ENCODE results near the gene MT1G.
"Not testable (repeated sequence)": the region's sequence is repeated elsewhere in the genome, so short reads cannot be mapped to it uniquely, and the experiment has no call there.

Gene MT1G

DNA sequence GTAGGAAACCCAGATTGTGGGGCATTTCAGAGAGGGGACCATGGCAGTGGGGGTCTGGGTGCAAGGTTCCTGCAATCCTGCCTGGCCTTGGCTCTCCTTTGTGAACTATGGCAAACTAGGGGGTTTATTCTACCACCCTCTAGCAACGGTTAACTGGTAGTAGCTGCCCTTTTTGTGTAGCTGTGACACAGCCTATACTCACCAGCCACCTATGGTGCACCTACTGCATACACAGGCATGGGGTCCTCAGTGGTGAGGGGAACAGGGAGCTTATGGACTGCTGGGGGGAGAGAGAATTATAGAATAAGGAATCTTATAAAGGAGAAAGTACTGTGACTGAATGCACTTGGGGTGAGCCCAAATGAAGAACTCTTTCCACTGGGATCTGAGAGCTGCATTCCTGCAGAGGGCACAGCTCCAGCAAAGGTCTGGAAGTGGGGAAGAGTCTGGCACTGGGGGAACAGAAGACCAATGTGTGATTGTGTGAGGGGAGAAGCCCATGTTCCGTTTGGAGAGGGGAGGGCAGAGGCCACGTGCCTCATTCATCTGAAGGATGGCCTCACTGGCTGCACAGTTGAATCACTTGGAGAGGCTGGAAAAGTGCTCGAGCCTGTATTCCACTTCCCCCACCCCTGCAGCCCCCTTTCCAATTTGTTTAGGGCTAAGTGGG is 16.5 kb upstream of the MT1G start:
- no peak for DNase-seq

DNA sequence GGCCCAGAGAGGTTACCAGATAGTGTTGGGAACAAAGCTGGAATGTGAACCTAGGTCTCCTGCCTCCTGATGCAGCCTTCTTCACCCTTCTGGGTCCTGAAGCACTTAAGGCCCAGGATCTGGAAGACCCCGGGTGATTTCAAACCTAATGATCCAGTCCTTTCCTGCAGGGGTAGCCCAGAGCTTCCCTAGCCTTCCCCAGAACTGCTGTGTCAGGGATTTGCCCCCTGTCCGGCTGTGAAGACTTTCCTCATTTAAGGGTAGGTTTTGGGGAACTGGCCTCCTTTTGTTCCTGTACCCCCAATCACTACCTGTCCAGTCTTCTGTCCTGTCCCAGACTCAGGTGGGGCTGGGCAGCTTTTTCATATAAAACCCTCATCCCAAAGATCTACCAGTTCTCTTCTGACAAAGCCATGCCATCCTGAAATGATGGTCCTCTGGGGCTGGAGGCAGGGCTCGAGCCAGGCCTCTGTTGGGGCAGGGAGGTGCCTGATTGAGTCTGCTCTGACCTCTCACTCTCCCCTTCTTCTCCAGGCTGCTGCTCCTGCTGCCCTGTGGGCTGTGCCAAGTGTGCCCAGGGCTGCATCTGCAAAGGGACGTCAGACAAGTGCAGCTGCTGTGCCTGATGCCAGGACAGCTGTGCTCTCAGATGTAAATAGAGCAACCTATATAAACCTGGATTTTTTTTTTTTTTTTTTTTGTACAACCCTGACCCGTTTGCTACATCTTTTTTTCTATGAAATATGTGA is 15.7 kb upstream of the MT1G start:
- DNase-seq, result no peak

DNA sequence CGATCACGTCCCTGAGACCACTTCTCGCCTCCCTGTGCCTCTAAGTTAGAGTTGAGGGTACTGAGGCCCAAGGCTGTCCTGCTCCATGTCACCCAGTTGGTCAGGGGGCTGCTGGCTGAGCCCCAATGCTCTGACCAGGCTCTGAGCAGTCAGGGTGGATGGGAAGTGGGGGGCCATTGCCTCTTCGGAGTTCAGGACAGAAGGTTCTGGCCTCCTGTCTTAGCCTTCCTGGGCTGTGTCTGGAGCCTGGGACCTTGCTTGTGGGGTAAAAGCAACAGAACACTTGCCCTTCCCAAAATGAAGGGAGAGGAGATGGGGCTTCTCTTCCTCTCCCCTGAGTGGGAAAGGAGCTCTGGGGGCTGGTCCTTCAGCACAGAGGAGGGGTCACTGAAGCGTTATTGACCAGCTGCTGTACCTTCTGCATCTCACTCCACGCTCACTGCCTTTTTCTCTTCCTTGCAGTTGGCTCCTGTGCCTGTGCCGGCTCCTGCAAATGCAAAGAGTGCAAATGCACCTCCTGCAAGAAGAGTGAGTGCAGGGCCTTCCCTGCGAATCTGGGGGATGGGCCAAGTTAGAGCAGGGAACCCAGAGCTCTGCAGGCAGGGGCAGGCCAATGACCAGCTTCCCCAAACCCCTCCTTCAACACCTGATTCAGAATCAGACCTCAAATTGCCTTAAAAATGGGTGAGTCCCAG is 15.0 kb upstream of the MT1G start:
- no peak for DNase-seq

DNA sequence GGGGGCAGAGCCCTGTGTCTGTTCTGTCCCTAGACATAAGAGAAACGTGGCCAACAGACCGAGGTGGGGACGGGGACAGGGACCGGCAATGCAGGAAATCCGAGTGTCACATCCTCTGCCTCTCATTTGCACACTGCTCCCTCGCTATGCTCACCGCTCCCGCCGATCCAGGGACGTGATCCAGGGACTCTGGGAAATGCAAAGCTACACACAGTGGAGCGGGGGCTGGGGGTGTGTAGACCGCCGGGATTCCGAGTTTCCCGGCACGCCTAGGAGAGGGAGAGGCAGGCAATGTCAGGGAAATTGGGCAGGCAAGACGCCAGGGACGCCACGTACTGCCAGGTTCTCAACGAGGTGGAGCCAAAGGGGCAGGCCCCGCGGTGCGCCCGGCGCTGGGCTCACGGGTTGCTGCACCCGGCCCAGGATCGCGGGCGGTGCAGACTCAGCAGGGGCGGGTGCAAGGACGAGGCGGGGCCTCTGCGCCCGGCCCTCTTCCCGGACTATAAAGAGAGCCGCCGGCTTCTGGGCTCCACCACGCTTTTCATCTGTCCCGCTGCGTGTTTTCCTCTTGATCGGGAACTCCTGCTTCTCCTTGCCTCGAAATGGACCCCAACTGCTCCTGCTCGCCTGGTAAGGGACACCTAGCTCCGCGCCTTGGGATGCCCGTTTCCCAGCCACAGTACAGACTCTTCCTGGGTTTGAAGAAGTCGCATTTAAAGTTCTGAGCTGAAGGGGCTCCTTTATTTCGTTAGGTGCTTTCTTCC is 14.3 kb upstream of the MT1G start, which contains the start of gene MT1X:
Gene MT1X, plus strand, starts transcription at position 532 of the 764 bp plus-strand sequence. Its CDS starts 71 bp downstream, at position 603.
- DNase-seq, result peak; percentile 97

DNA sequence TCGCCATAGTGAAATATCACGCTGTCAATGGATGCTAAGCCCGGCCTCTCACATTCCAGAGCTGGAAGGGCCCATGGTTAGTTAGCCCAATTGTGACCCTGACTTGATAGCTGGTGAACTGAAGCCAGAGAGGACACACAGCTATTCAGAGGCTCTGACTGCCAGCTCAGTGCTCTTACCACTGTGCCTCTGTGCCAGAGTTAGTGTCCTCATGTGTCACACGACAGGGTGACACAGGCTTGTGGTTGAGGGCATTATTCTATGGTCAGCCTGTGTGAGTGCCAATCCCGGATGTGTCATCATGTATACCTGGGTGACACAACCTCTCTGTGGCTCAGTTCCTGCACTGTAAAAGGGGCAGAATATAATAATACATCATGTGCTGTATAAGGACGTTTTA is 12.0 kb upstream of the MT1G start:
- DNase-seq, result peak; percentile 29

DNA sequence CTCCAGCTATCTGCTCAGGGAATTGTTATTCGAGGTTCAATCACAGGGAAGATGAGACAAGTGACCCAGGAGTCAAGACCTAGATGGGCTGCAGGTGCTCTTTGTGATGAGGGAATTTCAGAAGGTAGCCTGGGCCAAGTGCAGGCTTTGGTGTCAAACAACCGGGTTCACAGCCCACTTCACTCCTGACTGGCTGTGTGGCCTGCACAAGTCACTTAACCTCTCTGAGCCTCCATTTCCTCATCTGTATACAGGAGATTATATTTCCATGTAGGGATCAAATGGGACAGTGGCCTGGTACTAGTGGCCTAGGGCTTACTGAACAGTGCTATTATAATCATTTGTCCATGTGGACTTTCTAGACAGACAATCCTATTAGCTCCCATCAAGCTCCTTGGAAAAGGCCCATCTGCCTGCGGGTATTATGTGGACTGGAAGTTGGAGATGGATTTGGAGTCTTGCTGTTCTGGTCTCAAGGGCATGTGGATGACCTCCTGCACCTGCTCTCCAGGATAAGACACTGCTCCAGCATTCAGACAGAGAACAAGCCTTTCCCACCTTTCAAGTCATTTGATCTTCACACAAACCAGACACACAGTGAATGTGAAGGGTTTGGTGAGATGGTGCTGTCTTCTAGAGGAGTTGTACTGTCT is 11.3 kb upstream of the MT1G start:
- no peak for DNase-seq

DNA sequence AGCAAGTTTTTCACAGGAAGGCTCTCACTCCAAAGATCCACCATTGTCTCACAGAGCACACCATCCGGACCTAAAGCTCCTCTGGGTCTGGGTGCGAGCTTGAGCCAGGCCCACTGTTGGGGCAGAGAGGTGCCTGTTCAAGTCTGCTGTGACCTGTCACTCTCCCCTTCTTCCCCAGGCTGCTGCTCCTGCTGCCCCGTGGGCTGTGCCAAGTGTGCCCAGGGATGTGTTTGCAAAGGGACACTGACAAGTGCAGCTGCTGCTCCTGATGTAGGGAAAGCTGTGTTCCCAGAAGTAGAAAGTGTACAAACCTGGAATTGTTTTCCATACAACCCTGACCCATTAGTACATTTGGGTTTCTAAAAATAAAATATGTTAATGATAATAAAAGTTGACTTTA is 9.6 kb upstream of the MT1G start:
- no peak for DNase-seq

DNA sequence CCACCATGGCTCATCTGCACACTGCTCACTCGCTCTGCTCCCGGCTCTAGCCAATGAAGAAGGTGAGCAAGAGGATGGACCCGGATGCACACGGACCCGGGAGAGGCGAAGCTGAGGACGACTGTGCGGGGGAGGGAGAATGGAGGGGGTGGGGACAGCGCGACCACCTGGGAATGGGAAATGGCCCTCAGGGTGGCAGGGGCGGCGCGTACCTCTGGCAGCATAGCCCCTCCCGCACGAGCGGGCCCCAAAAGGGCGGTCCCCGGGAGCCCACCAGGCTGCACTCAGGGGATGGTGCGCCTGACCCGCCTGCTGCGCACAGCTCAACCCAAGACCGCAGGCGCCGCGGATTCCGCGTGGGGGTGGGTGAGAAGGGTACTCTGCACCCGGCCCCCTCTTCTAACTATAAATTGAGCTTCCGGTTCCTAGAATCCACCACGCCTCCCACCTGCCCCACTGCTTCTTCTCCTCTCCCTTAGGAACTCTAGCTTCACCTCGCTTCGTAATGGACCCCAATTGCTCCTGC is 7.9 kb upstream of the MT1G start:
- peak; percentile 78 for DNase-seq

DNA sequence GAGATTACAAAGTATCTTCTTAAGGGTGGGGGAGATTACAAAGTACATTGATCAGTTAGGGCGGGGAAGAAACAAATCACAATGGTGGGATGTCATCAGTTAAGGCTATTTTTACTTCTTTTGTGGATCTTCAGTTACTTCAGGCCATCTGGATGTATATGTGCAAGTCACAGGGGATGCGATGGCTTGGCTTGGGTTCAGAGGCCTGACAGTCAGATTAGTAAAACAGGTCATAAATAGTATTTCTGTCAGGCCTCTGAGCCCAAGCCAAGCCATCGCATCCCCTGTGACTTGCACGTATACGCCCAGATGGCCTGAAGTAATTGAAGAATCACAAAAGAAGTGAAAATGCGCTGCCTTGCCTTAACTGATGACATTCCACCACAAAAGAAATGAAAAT is 6.7 kb upstream of the MT1G start:
- not testable (repeated sequence) for DNase-seq

DNA sequence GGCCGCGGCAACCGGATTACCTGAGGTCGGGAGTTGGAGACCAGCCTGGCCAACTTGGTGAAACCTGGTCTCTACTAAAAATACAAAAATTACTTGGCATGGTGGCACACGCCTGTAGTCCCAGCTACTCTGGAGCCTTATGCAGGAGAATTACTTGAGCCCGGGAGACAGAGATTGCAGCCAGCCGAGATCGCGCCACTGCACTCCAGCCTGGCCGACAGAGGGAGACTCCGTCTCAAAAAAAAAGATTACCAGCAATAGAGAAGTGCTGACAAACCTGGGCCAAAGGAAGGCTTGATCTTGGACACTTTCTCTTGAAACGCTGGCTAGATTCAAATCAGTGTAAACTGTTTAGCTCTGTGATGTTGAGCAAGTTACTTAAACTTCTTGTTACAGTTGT is 6.1 kb upstream of the MT1G start:
- DNase-seq, result peak; percentile 24

DNA sequence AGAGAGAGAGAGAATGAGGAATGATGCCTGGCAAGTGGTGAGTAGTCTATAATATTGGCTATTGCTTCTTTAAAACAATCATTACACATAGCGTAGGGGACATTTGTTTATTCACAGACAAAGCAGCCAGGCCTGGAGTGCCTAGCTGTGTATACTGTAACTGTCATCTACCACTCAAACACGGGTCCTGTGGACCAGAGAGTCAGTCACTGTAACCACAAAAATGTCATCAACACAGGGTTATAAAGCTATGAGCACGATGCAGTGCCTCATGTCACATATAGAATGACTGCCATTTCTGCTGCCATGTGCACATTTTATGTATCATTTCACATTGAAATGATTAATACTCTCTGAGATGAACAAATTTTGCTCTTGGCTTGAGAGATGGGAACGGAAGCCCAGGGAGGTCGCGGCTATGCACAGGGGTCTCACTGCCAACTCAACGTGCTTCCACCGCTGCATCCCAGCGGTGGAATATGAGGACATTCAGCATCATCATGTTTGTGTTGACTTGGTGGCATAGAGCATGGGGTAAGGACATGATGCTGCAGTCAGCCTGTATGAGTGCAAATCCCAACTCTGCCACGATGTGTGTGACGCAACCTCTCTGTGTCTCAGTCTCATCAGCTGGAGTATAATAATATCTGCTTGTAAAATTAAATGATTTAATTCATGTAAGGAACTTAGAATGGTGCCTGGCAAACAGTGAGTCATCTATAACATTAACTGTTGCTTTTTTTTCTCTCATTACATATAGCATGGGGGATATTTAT is 5.1 kb upstream of the MT1G start:
- peak; percentile 15 for DNase-seq

DNA sequence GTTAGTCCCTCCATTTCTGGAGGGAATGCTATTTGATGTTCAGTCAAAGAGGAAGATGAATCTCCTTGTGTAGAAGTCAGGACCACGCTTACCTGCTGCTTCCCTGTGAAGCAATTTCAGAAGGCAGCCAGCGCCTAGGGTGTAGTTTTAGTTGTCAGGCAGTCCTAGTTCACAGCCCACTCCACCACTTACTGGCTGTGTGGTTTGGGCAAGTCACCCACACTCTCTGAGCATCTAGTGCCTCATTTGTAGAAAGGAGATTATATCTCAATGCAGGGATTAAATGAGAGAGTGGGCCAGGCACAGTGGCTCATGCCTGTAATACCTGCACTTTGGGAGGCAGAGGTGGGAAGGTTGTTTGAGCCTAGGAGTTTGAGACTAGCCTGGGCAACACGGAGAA is 4.3 kb upstream of the MT1G start:
- DNase-seq, result not testable (repeated sequence)

DNA sequence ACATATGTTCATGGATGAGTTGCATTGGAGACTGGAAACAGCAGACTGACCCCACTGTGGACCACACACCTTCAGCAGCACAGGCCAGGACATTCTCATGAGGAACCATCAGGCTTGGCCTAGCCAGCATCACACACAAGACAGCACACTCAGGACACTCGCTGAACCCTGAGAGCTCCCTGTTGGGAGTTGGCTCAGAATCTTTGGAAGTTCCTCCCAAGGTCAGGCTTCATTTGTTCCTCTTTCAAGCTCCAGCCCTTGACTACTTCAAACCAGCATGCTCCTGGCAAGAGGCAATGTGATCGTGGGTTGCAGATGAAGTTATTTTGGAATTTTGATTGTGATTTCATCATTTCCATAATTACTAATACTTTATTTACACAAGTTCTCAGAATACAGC is 3.8 kb upstream of the MT1G start:
- not testable (repeated sequence) for DNase-seq

DNA sequence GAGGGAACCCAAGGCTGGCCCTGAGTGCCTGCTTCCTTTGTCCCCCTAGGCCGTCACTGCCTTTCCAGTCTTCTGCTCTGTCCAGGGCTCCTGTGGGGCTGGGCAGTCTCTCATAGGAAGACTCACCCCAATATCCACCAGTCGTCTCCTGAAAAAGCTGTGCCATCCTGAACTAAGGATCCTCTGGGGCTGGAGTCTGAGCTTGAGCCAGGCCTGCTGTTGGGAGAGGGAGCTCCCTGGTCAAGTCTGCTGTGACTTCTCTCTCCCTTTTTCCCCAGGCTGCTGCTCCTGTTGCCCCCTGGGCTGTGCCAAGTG is 2.7 kb upstream of the MT1G start:
- DNase-seq, result no peak

DNA sequence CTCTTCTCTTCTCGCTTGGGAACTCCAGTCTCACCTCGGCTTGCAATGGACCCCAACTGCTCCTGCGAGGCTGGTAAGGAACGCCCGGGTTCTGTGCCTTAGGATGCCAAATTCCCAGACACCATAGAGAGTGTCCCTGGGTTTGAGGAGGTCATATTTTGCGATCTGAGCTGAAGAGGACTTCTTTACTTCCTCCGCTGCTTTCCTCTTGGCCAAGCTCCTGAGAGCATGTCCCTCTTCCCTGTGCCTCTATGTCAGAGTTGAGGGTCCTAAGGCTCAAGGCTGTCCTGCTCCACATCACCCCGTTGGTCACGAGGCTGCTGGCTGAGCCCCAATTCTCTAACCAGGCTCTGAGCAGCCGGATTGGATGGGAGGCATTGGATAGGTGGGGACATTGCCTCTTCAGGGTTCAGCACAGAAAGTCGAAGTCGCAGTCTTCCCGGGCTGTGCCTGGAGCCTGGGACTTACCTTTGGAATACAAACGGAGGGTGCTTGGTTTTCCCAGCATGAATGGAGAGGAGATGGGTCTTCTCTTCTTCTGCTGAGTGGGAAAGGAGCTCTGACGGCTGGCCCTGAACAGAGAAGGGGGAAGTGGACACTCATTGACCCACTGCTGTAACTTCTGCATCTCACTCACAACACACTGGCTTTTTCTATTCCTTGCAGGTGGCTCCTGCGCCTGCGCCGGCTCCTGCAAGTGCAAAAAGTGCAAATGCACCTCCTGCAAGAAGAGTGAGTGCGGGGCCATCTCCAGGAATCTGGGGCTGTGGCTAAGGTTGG is 2.2 kb upstream of the MT1G start:
- no peak for DNase-seq

DNA sequence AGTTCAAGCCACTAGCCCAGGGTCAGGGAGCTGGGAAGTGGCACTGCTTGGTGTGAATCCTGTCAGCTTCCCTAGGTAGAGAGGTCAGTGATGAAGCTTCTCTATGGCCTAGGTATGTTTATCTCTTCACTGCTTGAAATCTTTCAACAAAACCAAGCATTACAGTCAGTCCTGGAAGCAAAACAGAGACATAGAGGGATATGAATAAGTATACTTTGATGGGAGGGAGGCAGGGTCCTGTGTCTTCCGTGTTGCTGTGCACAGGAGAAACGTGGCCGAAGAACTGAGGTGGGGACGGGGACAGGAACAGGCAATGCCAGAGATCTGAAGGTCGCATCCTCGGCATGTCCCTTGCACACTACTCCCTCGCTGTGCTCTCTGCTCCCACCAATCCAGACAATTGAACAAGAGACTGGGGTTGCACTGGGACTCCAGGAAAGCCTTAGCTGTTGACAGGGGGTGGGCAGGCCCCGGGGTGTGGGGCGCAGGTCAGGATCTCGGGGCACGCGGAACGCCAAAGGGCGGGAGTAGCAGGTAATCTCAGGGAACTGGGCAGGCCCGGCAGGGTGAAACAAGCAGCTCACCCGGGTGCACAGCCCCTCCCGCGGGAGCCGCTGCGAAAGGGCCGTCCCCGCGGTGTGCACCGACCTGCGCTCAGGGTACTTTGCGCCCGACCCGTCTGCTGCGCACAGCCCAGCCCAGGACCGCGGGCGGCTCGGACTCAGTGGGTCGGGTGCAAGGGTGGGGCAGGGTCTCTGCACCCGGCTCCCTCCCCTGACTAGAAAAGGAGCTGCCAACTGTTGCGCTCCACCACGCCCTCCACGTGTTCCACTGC is 1.4 kb upstream of the MT1G start, which contains the start of gene MT1H:
Gene MT1H, plus strand, starts transcription at position 810 of the 835 bp plus-strand sequence. CDS start 71 bp downstream, outside the sequence.
- DNase-seq, result peak; percentile 32

DNA sequence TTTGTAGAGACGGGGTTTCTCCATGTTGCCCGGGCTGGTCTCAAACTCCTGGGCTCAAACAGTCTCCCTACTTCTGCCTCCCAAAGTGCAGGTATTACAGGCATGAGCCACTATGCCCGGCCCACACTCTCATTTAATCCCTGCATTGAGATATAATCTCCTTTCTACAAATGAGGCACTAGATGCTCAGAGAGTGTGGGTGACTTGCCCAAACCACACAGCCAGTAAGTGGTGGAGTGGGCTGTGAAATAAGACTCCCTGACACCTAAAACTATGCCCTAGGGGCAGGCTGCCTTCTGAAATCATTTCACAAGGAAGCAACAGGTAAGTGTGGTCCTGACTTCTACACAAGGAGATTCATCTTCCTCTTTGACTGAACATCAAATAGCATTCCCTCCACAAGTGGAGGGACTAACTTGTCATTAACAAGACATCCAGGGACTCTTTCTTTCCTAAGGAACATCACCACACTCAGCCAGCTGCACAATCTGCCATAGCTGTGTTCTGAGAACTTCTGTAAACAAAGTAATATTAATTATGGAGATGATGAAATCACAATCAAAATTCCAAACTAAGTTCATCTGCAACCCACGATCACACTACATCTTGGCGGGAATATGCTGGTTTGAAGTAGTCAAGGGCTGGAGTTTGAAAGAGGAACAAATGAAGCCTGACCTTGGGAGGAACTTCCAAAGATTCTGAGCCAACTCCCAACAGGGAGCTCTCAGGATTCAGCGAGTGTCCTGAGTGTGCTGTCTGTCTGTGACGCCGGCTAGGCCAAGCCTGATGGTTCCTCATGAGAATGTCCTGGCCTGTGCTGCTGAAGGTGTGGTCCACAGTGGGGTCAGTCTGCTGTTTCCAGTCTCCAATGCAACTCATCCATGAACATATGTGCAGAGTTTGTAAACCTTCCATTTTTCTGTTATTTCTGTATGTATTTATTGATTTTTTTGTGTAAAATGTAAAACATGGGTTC is 2.3 kb downstream of the MT1G start:
- DNase-seq, result not testable (repeated sequence)

DNA sequence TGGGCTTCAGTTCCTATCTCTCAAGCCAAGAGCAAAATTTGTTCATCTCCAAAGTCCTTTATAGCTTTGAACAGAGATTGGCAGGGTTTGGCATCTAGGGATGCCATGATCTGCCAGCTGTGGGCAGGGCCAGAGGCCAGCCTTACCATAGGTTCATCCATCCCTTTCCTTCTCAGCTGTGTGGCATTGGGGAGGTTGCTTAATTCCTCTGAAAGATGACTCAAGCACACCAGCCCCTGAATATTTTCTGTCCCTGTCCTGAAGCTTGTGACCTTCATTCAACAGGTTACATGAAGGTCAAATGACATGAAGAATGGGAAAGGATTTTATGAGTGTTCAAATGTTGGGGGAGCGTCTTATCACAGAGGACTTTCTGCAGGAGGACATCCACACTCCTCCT is 3.4 kb downstream of the MT1G start:
- no peak for DNase-seq
